Suprapubic skin (tissue), 4 donors: Measurements from ENCODE around the gene ZNF784.

Source experiments
- CTCF ChIP-seq, 2 donors: fragments of 200-600 bp in 1 of 2; fragments of 450-650 bp in 1 of 2; sonication (generic) in 1 of 2; IDR thresholded peaks; one replicate each; pipeline ENCODE4 v1.5.1; 2016 to 2019; ENCODE audit warnings: antibody characterized with exemption in 2 of 2, mild to moderate bottlenecking in 1 of 2, moderate library complexity in 1 of 2
- EP300 ChIP-seq: sonication (generic); formaldehyde crosslinking; IDR thresholded peaks from one replicate; pipeline ENCODE4 v1.6.1; 2017; ENCODE audit warnings: antibody characterized with exemption
- POLR2A ChIP-seq, 2 donors: fragments of 450-650 bp; IDR thresholded peaks; one replicate each; pipeline ENCODE4 v1.6.1; 2017; ENCODE audit warnings: antibody characterized with exemption in 2 of 2, mild to moderate bottlenecking in 2 of 2, moderate library complexity in 2 of 2
- POLR2AphosphoS5 ChIP-seq, 3 donors: sonication (generic); formaldehyde crosslinking; IDR thresholded peaks; one replicate each; pipeline ENCODE4 v1.6.1; 2017; ENCODE audit warnings: antibody characterized with exemption in 3 of 3

DNA sequence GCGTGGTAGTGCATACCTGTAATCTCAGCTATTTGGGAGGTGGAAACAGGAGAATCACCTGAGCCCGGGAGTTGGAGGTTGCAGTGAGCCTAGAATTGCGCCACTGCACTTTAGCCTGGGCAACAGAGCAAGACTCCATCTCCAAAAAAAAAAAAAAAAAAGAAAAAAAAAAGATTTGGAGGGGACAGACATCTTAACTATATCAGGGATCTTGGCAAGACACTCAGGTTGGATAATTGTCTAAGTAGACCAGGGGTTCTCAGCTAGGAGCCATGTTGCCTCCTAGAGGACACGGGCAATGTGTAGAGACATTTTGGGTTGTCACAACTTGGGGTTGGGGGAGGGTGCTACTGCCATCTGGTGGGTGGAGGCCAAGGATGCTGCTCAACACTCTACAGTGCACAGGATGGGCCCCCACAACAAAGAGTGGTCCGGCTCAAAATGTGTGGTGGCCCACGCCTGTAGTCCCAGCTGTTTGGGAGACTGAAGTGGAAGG lies 14.5 kb upstream of the ZNF784 start:
- TF ChIP-seq POLR2A (IDR thresholded peaks at IDR 0.05) (no peak), POLR2AphosphoS5 (IDR thresholded peaks at IDR 0.05) (no peak), CTCF (IDR thresholded peaks at IDR 0.05) (peak in 1 of 2 donors; percentile 39), EP300 (no peak)
